ENCODE measurements around the gene JPH3. TPM values are rescaled to one million over a fixed set of nuclear protein-coding genes. Genes with fewer than 3 reads are reported as not detected.

The JPH3 gene
- total RNA-seq, 1 experiment from 2014 or later = 0.57 TPM

DNA sequence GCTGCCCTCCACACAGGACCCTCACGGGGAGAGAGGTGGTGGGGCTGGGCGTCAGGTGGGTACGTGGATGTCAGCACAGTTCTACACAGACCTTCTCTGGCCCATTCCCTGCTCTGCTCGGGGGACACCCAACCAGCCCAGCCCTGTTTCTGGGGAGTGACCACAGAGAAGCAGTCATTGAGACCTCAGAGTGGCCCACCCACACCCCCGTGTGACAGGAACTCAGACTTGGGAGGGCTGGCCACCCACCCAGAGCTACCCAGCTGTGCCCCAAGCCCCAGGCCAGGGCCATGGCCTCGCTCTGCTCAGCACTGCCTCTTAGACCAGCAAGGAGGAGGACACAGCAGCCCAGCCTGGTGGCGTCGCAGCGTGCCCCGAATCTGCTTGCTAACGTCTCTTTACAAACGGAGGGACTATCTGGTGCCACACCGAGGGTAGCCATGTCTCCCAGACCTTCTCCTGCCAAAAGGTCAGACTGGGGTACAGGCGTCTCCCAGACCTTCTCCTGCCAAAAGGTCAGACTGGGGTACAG lies 85.8 kb downstream of the JPH3 start:
- Mint-ChIP-seq H3K4me1 (ENCODE audit: low read depth, unreplicated experiment) (no peaks in the 10 kb centered on the region), H3K36me3 (ENCODE audit: insufficient read depth, unreplicated experiment) (peaks cover 23% of the 10 kb centered on the region), H3K9me3 (ENCODE audit: low read depth, unreplicated experiment) (no peaks in the 10 kb centered on the region), H3K27me3 (ENCODE audit: unreplicated experiment) (peaks cover 37% of the 10 kb centered on the region), H3K27ac (ENCODE audit: unreplicated experiment) (no peak overlapping the region), H3K4me3 (ENCODE audit: low read depth, unreplicated experiment) (no peak overlapping the region)
- TF ChIP-seq, protein P1, sequence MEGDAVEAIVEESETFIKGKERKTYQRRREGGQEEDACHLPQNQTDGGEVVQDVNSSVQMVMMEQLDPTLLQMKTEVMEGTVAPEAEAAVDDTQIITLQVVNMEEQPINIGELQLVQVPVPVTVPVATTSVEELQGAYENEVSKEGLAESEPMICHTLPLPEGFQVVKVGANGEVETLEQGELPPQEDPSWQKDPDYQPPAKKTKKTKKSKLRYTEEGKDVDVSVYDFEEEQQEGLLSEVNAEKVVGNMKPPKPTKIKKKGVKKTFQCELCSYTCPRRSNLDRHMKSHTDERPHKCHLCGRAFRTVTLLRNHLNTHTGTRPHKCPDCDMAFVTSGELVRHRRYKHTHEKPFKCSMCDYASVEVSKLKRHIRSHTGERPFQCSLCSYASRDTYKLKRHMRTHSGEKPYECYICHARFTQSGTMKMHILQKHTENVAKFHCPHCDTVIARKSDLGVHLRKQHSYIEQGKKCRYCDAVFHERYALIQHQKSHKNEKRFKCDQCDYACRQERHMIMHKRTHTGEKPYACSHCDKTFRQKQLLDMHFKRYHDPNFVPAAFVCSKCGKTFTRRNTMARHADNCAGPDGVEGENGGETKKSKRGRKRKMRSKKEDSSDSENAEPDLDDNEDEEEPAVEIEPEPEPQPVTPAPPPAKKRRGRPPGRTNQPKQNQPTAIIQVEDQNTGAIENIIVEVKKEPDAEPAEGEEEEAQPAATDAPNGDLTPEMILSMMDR (IDR thresholded peaks at IDR 0.05; ENCODE audit: unreplicated experiment) = no peak
- intact Hi-C loops (cut with micrococcal nuclease; ENCODE audit: unreplicated experiment) = no loop called here
- CTCF ChIA-PET = no interaction called here
- BruUV-seq (replicated peaks) = no TSS peak
- DNase-seq = no peak

DNA sequence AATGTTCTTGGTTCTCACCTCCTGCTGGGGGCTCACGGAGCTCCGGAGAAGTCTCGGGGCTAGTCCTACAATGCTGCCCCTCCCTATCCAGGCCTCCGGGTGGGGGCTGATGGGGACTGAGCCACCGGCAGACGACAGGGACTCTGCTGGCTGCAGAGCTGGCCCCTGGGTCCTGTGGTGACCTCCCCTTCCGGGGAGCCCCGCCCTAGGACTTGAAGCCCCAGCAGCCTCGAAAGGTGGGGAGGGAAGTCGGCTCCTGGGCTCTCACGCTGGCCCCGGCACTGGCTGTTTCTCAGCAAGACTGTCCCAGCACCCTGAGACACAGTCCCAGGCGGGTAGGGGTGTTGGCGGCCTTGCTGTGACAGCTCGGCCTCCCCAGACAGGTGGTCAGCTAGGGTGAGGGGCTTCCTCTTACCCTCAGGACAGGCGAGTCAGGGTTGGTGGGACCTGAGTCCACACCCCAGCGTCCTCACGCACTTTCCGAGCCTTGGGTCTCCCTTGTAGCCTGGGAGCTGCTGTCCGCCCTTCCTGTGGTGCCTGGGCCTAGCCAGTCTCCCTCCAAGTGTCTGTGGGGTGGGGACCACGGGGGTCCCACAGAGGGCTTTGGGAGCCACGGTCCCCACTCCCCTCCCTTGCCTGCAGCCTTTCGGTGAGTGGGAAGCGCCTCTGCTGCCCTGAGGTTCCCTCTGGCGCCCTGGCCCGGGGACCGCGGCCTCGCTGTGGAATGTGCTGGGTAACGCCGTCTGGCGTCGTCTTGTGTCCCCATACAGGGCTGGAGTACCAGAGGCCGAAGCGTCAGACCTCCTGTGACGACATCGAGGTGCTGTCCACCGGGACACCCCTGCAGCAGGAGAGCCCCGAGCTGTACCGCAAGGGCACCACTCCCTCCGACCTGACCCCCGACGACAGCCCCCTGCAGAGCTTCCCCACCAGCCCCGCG lies 86.8 kb downstream of the JPH3 start:
- H3K27me3 Mint-ChIP-seq (ENCODE audit: unreplicated experiment) = peaks cover 37% of the 10 kb centered on the region

GRCh38 chr16:87689956-87690465 lies 87.7 kb downstream of the JPH3 start:
- TF ChIP-seq, protein P1 (IDR thresholded peaks at IDR 0.05; ENCODE audit: unreplicated experiment) = no peak
- no peak overlapping the region for H3K27ac Mint-ChIP-seq (ENCODE audit: unreplicated experiment)
- DNase-seq = no peak
- no TSS peak for BruUV-seq (replicated peaks)
- H3K4me1 Mint-ChIP-seq (ENCODE audit: low read depth, unreplicated experiment) = no peaks in the 10 kb centered on the region
- H3K9me3 Mint-ChIP-seq (ENCODE audit: low read depth, unreplicated experiment) = no peaks in the 10 kb centered on the region
- H3K27me3 Mint-ChIP-seq (ENCODE audit: unreplicated experiment) = peaks cover 37% of the 10 kb centered on the region
- intact Hi-C loops (cut with micrococcal nuclease; ENCODE audit: unreplicated experiment) = no loop called here
- no peak overlapping the region for H3K4me3 Mint-ChIP-seq (ENCODE audit: low read depth, unreplicated experiment)
- CTCF ChIA-PET = no interaction called here
- H3K36me3 Mint-ChIP-seq (ENCODE audit: insufficient read depth, unreplicated experiment) = peaks cover 36% of the 10 kb centered on the region

More for the DNA sequence above, 86.8 kb downstream of the JPH3 start:
- CTCF ChIA-PET = interaction anchor here (0.6 kb wide), 1 partner anchor 149 kb away, joined by 10 read pairs; no protein-coding TSS in a partner anchor
- intact Hi-C loops (cut with micrococcal nuclease; ENCODE audit: unreplicated experiment) = no loop called here
- no TSS peak for BruUV-seq (replicated peaks)
- Mint-ChIP-seq H3K4me1 (ENCODE audit: low read depth, unreplicated experiment) (no peaks in the 10 kb centered on the region), H3K36me3 (ENCODE audit: insufficient read depth, unreplicated experiment) (peaks cover 30% of the 10 kb centered on the region), H3K27ac (ENCODE audit: unreplicated experiment) (no peak overlapping the region), H3K9me3 (ENCODE audit: low read depth, unreplicated experiment) (no peaks in the 10 kb centered on the region), H3K4me3 (ENCODE audit: low read depth, unreplicated experiment) (no peak overlapping the region)
- TF ChIP-seq, protein P1 (IDR thresholded peaks at IDR 0.05; ENCODE audit: unreplicated experiment) = no peak
- DNase-seq = no peak

DNA sequence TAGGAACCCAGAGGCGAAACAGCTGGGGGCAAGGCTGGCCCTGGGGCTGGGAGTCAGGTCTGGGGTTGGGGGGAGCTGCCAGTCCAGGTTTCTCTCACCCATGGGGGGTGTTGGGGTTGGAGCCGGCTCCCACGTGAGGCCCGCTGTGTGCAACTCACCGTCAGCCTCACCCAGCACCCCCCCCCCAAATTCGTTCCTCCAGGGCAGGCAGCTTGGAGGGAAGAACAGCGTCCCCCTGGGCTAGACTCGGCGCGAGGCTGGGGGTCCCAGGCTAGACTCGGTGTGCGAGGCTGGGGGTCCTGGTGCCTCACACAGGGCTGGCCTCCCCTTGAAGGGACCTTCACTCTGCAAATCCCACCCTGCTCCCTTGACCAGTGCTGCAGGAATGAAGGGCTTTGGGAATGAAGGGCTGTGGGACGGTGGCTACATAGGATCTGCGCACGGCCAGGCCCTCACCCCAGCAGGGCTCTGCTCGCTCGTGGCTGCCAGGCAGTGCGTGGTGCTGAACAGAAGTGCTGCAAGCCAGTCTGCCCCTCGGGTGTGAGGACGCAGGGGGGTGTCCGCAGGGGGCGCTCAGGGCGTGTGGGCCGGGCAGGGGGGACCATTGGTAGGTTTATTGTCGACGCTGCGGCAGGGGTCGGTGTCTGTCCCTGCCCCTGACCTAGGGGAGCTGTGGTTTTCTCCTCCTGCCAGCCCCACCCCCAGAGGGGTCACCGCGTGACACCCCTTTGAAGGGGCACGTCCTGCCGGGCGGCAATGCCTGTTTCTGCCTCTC lies 88.8 kb downstream of the JPH3 start:
- CTCF ChIA-PET = interaction anchor here (0.6 kb wide), 1 partner anchor 673 kb away, joined by 3 read pairs; no protein-coding TSS in a partner anchor
- DNase-seq = no peak
- Mint-ChIP-seq H3K27me3 (ENCODE audit: unreplicated experiment) (peaks cover 28% of the 10 kb centered on the region), H3K27ac (ENCODE audit: unreplicated experiment) (peak overlapping the region; percentile 50), H3K9me3 (ENCODE audit: low read depth, unreplicated experiment) (no peaks in the 10 kb centered on the region), H3K4me3 (ENCODE audit: low read depth, unreplicated experiment) (no peak overlapping the region), H3K4me1 (ENCODE audit: low read depth, unreplicated experiment) (no peaks in the 10 kb centered on the region), H3K36me3 (ENCODE audit: insufficient read depth, unreplicated experiment) (peaks cover 44% of the 10 kb centered on the region)
- intact Hi-C loops (cut with micrococcal nuclease; ENCODE audit: unreplicated experiment) = no loop called here
- TF ChIP-seq, protein P1 (IDR thresholded peaks at IDR 0.05; ENCODE audit: unreplicated experiment) = no peak
- BruUV-seq (replicated peaks) = no TSS peak

Measured in Calu3 (cell line).